HL-60 (cell line): ENCODE measurements around the gene PPIP5K2.

Experiments used
- DNase-seq, 2 experiments: peaks; one replicate each; pipeline ENCODE4 v3.0.0-alpha.2; 2010 to 2020; ENCODE audit warnings: low read depth in 1 of 2, low spot score in 1 of 2
- H3K27ac ChIP-seq: fragments of 250-450 bp; sonication (Bioruptor Pico); replicated peaks from 2 replicates; pipeline ENCODE4 v1.5.1; 2020; ENCODE audit warnings: mild to moderate bottlenecking, moderate library complexity
- H3K27me3 ChIP-seq: fragments of 250-450 bp; sonication (Bioruptor Pico); 2 replicates; pipeline ENCODE4 v1.5.1; 2021; ENCODE audit warnings: mild to moderate bottlenecking, moderate library complexity; ENCODE audit not compliant: insufficient read depth, poor library complexity, severe bottlenecking
- H3K4me3 ChIP-seq: replicated peaks from 2 replicates; pipeline ENCODE4 v1.5.1; 2011; ENCODE audit warnings: mild to moderate bottlenecking, control low read depth, low read length; ENCODE audit not compliant: insufficient read depth
- GABPA ChIP-seq: IDR thresholded peaks from 2 replicates; pipeline ENCODE4 v1.6.1; 2012; ENCODE audit warnings: low read depth
- POLR2AphosphoS5 ChIP-seq: IDR thresholded peaks from 2 replicates; pipeline ENCODE4 v1.6.1; 2012; ENCODE audit warnings: low read depth
- SPI1 ChIP-seq: IDR thresholded peaks from 2 replicates; pipeline ENCODE4 v1.6.1; 2012; ENCODE audit warnings: low read depth, mild to moderate bottlenecking, borderline replicate concordance
- TF ChIP-seq, protein P1 (sequence below): IDR thresholded peaks from 2 replicates; pipeline ENCODE4 v1.6.1; 2012; ENCODE audit warnings: low read depth; ENCODE audit not compliant: insufficient replicate concordance
- TF ChIP-seq, protein P2 (sequence below): IDR thresholded peaks from one replicate; pipeline ENCODE4 v1.5.1; 2011; ENCODE audit warnings: low read length, control low read depth, inconsistent platforms; ENCODE audit not compliant: insufficient read depth

PPIP5K2 gene

DNA sequence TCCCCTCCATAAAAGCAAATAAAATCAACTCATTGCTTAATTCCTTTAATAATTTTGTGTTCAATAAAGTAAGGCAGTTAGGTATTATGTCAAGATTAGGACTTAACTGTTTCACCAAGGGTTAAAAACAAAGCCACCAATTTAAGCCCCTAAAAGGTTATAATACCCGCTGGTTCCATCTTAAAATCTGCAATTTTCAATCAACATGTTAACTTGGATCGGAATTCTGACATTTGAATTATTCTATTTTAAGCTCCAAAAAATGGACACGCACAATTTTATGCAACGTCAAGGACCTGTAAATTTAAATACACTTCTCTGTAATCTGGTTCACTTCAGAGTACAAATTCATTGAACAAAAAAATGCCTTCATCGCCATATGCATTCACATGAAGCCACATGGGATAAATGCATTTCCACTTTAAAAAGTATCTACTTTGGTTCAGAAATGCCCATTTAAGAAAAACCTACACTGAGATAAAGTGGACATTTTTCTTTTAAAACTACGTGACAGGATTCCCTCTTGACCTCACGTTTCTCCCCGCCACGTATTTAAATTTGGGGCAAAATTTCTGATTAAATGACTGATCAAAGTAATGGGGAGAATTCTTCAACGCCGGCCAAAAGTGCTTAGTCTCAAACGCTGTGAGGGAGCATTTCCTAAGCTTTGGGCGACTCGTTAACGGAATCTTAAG, 884 bp upstream of the PPIP5K2 start:
- no peak for DNase-seq
- no peak for TF ChIP-seq POLR2AphosphoS5
- TF ChIP-seq, protein P1, sequence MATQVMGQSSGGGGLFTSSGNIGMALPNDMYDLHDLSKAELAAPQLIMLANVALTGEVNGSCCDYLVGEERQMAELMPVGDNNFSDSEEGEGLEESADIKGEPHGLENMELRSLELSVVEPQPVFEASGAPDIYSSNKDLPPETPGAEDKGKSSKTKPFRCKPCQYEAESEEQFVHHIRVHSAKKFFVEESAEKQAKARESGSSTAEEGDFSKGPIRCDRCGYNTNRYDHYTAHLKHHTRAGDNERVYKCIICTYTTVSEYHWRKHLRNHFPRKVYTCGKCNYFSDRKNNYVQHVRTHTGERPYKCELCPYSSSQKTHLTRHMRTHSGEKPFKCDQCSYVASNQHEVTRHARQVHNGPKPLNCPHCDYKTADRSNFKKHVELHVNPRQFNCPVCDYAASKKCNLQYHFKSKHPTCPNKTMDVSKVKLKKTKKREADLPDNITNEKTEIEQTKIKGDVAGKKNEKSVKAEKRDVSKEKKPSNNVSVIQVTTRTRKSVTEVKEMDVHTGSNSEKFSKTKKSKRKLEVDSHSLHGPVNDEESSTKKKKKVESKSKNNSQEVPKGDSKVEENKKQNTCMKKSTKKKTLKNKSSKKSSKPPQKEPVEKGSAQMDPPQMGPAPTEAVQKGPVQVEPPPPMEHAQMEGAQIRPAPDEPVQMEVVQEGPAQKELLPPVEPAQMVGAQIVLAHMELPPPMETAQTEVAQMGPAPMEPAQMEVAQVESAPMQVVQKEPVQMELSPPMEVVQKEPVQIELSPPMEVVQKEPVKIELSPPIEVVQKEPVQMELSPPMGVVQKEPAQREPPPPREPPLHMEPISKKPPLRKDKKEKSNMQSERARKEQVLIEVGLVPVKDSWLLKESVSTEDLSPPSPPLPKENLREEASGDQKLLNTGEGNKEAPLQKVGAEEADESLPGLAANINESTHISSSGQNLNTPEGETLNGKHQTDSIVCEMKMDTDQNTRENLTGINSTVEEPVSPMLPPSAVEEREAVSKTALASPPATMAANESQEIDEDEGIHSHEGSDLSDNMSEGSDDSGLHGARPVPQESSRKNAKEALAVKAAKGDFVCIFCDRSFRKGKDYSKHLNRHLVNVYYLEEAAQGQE, result no peak
- TF ChIP-seq SPI1, result no peak
- TF ChIP-seq GABPA, result no peak
- TF ChIP-seq, protein P2, sequence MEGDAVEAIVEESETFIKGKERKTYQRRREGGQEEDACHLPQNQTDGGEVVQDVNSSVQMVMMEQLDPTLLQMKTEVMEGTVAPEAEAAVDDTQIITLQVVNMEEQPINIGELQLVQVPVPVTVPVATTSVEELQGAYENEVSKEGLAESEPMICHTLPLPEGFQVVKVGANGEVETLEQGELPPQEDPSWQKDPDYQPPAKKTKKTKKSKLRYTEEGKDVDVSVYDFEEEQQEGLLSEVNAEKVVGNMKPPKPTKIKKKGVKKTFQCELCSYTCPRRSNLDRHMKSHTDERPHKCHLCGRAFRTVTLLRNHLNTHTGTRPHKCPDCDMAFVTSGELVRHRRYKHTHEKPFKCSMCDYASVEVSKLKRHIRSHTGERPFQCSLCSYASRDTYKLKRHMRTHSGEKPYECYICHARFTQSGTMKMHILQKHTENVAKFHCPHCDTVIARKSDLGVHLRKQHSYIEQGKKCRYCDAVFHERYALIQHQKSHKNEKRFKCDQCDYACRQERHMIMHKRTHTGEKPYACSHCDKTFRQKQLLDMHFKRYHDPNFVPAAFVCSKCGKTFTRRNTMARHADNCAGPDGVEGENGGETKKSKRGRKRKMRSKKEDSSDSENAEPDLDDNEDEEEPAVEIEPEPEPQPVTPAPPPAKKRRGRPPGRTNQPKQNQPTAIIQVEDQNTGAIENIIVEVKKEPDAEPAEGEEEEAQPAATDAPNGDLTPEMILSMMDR, result no peak

DNA sequence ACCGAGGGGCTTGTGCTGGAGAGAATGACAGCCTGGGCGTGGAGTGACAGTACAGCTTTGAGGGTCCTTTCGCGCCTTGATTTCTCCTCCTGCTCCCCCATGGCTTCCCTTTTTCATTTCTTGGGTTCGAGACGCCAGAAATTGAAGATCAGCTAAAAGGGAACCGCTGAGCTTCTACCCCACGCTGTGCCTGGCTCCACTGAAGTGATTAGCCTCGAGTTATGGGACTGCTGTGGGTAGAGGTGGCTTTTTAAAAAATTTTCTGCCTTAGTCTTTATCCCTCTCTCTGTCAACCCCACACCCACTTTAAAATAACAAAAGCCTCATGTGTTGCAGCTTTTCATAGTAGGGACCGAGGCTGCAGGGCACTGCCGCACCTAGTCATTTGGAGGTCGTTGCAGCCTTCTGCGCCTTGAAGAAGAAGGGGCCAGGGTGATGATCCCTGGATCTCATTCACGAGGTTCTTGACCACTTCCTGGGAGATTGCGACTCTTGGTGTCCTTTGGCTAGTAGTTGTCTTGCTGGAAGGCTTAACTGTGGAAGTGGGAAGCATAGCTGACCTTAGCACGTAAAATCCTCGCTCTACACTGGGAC, 603 bp downstream of the PPIP5K2 start:
- TF ChIP-seq, protein P1, result no peak
- peak; percentile 31; the same call in 1 of the 2 replicates for TF ChIP-seq SPI1
- Histone ChIP-seq H3K27me3 (no peaks in the 10 kb centered on the region), H3K4me3 (peak overlapping the region; percentile 76), H3K27ac (peak overlapping the region; percentile 98)
- peak in 1 of 2 experiments; percentile 16 for DNase-seq

More for the DNA sequence above, 884 bp upstream of the PPIP5K2 start:
- Histone ChIP-seq H3K27ac (peak overlapping the region; percentile 98), H3K4me3 (peak overlapping the region; percentile 48), H3K27me3 (no peaks in the 10 kb centered on the region)

DNA sequence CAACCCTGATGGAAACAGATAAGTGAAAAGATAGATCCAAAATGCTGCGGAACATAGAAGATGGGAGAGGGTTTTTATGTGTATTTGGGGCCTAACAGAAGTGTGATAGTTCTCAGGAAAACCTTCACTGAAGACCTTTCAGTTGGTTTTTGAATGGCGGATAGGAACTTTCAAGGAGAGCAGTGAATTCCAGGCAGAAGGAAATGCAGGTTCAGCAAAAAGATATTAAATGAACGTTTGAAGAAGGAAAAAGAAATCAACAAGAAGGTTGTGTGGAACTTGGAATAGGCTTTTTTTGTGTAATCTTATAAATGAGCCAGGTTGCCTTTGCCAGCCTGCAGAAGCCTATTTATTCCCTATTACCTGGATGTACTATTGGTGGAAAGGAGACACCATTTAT, 2.1 kb downstream of the PPIP5K2 start:
- H3K4me3 ChIP-seq, result no peak overlapping the region
- TF ChIP-seq POLR2AphosphoS5 (no peak), GABPA (no peak), SPI1 (no peak)
- TF ChIP-seq, protein P1, result no peak
- TF ChIP-seq, protein P2, result no peak
- H3K27me3 ChIP-seq, result no peaks in the 10 kb centered on the region
- DNase-seq, result no peak
- no peak overlapping the region for H3K27ac ChIP-seq
